ENCODE results near the gene MYH6.

The MYH6 gene

DNA sequence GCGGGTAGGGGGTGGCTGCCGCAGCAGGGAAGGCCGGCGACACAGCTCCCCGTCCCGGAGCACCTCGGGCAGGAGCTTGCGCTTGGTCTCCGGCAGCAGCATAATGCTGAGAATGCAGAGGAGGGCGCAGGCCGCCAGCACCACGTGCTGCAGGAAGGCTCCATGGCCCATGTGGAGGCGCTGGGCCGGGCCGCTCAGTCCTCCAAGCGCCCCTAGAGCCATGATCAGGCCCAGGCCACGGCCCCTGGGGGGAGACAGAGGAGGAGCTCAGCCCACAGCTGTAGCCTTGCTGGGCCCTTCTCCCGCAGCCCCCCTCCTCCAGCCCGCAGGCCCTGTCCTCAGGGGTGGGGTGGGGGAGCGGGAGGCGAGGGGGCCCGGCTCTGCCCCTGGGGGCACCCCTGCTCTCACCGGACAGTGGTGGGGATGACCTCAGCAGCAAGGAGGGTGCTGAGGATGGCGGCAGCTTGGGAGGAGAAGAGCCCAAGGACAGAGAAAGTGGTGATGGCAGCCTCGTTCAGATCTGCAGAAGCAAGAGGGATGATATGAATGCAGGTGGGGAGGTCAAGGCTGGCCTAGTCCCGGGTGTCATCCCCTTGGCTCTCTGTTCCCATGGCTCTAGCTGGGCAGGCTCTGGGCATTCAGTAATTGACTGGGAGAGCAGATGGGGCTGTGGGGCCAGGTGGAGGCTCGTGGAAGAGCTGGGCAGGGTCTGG, 61.2 kb downstream of the MYH6 start:
- no peak overlapping the region for H3K27ac ChIP-seq
- TF ChIP-seq, protein P1, sequence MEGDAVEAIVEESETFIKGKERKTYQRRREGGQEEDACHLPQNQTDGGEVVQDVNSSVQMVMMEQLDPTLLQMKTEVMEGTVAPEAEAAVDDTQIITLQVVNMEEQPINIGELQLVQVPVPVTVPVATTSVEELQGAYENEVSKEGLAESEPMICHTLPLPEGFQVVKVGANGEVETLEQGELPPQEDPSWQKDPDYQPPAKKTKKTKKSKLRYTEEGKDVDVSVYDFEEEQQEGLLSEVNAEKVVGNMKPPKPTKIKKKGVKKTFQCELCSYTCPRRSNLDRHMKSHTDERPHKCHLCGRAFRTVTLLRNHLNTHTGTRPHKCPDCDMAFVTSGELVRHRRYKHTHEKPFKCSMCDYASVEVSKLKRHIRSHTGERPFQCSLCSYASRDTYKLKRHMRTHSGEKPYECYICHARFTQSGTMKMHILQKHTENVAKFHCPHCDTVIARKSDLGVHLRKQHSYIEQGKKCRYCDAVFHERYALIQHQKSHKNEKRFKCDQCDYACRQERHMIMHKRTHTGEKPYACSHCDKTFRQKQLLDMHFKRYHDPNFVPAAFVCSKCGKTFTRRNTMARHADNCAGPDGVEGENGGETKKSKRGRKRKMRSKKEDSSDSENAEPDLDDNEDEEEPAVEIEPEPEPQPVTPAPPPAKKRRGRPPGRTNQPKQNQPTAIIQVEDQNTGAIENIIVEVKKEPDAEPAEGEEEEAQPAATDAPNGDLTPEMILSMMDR (conservative IDR thresholded peaks at IDR 0.05): no peak

DNA sequence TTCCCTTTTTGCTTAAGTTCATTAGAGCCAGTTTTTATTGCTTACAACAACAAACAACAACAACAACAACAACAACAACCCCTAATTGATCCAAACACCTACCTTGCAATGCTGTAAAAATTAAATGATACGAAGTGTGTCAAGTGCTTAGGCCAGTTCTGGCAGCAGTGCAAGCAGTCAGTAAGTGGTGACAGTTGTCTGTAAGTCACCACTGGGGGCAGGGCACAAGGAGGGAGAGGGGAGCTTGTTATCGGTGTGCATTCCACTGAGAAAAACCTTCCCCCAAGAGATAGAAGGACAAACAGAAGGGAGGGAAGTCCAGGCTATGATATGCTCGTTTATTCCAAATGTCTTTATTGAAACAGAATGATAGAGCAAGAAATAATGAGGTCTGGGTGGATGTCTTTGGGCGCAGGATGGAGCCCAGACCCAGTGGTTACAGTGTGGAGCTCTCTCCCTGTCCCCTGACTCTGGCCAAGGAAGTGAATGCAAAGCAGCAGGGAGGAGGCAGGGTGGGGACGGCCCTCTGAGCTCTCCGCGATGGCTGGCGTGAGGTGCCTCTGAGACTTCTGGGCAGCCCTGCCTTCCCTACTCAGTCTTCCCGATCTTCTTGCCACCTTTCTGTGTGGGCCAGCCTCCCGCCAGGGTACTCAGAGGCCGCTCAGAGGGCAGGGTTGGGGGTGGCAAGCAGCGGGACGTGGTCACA, 61.9 kb downstream of the MYH6 start:
- H3K27ac ChIP-seq: no peak overlapping the region
- TF ChIP-seq, protein P1 (conservative IDR thresholded peaks at IDR 0.05): no peak

DNA sequence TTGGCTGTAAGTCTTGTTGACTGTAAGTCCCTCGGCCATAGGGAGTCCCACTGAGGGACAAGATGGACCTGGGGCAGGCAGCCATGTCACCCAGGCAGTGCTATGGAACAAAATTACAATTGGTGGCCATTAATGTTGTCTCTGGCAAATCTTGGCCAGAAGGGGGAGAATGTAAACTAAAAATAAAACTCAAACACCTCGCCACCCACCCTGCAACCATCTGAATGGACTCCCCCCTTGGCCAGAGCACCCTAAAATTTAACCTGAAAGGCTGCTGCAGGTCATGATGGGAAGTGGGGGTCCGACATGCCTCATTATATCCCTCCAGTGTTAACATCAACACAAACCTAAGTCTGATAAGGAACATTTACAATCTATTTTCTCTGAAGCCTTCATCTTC, 63.6 kb downstream of the MYH6 start:
- TF ChIP-seq, protein P1 (conservative IDR thresholded peaks at IDR 0.05): no peak
- H3K27ac ChIP-seq: no peak overlapping the region

DNA sequence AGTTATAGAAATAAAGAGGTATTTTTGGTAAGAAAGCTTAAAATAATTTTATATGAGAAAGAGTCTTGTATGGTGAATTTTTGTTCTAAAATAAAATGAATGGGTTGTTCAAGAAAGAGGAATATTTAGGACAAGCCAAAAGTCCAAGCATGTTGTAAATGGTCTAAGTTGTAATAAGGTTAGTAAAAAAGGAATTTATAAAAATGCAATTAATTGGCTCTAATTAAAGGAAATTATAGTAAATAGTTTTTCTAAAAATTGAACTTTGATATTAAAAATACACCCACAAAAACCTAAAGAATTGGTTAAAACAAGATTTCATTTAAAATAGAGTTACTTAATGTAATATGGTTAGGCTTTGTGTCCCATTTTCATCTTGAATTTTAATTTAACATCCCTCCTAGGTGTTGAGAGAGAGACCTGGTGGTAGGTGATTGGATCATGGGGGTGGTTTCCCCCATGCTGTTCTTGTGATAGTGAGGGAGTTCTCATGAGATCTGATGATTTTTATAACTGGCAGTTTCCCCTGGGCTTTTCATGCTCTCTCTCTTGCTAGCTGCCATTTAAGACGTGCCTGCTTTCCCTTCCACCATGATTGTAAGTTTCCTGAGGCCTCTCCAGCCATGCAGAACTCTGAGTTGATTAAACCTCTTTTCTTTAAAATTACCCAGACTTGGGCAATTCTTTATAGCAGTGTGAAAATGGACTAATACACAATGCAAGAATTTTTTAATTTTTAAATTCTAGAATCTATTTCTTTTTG, 68.4 kb downstream of the MYH6 start:
- no peak overlapping the region for H3K27ac ChIP-seq
- TF ChIP-seq, protein P1 (conservative IDR thresholded peaks at IDR 0.05): no peak

DNA sequence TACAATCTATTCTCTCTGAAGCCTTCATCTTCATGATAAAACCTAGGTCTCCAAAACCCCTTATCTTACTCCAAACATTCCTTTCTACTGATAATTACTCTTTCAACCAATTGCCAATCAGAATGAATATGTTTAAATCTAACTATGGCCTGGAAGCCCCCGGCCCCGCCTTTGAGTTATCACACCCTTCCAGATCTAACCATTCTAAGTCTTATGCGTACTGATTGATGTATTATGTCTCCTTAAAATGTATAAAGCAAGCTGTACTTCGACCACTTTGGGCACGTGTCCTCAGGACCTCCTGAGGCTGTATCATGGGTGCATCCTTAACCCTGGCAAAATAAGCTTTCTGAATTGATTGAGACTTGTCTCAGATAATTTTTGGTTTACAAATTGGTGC, 72.5 kb downstream of the MYH6 start:
- H3K27ac ChIP-seq: no peak overlapping the region
- TF ChIP-seq, protein P1 (conservative IDR thresholded peaks at IDR 0.05): no peak
